RWPE2 (cell line): ENCODE results near the gene UBA6.

Experiments used
- ATAC-seq: fragments of 200-7000 bp; cut with Tn5 transposase; 3 replicates; pipeline ENCODE4 v1.9.1; 2021; ENCODE audit warnings: low read depth
- DNase-seq: peaks from one replicate; pipeline ENCODE4 v3.0.0-alpha.2; 2020; ENCODE audit warnings: low spot score
- H3K27ac ChIP-seq: fragments of 450-650 bp; 2 replicates; pipeline ENCODE4 v1.5.1; 2017; ENCODE audit warnings: mild to moderate bottlenecking; ENCODE audit not compliant: poor library complexity, severe bottlenecking
- H3K27me3 ChIP-seq: fragments of 250-450 bp; sonication (Bioruptor Pico); 2 replicates; pipeline ENCODE4 v1.5.1; 2021; ENCODE audit warnings: mild to moderate bottlenecking, moderate library complexity; ENCODE audit not compliant: insufficient read depth, poor library complexity, severe bottlenecking
- H3K36me3 ChIP-seq: fragments of 250-450 bp; sonication (Bioruptor Pico); 2 replicates; pipeline ENCODE4 v1.5.1; 2020; ENCODE audit warnings: low read depth, mild to moderate bottlenecking, moderate library complexity
- H3K4me1 ChIP-seq: fragments of 250-450 bp; sonication (Bioruptor Pico); 2 replicates; pipeline ENCODE4 v1.5.1; 2021; ENCODE audit warnings: mild to moderate bottlenecking, moderate library complexity; ENCODE audit not compliant: insufficient read depth, poor library complexity, severe bottlenecking
- H3K4me3 ChIP-seq: fragments of 250-450 bp; sonication (Bioruptor Pico); 2 replicates; pipeline ENCODE4 v1.5.1; 2021; ENCODE audit warnings: mild to moderate bottlenecking, moderate library complexity; ENCODE audit not compliant: severe bottlenecking
- H3K9me3 ChIP-seq: fragments of 250-450 bp; sonication (Bioruptor Pico); 2 replicates; pipeline ENCODE4 v1.5.1; 2021; ENCODE audit warnings: mild to moderate bottlenecking, moderate library complexity; ENCODE audit not compliant: severe bottlenecking
- TF ChIP-seq, protein P1 (sequence below): fragments of 450-650 bp; IDR thresholded peaks from one replicate; pipeline ENCODE4 v1.5.1; 2017; ENCODE audit warnings: mild to moderate bottlenecking, moderate library complexity; ENCODE audit not compliant: poor library complexity, severe bottlenecking

UBA6 gene

DNA sequence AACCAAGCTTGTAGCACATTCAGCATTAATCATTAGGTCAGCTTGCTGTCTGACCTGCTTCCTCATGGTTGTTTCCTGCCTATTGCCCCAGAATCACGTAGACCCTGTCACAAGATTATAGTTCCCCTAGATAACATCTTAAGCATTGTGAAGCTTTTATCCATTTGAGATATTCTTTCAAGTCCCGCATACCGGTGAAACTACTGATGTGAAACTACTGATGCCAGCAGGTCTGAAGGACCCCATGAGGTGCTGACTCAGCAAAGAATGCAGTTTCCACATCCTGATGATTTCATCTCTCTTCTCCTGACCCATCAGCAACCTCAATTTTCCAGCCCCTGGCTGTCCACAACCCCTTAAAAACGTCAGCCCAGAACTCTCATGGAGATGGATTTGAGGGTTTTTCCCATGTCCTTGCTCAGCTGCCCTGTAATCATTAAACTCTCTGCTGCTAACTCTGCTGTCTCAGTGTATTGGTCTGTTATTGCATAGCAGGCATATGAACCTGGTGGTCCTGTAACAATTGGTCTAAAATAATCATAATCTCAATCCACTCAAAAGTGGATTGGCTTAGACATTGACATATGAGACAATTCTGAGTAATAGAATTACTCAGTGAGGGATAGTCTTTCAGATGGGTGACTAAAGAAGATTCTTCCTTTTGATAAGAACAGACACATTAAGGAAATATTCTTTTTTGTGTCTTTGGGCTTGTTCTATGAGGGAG is 26.3 kb upstream of the UBA6 start:
- Histone ChIP-seq H3K27ac (peak overlapping the region; percentile 83), H3K9me3 (peaks cover 5% of the 10 kb centered on the region), H3K27me3 (no peaks in the 10 kb centered on the region), H3K36me3 (no peaks in the 10 kb centered on the region; the same call in 1 of the 2 replicates), H3K4me3 (no peak overlapping the region), H3K4me1 (peaks cover 30% of the 10 kb centered on the region)
- ATAC-seq (peak; percentile 61), DNase-seq (no peak)
- TF ChIP-seq, protein P1, sequence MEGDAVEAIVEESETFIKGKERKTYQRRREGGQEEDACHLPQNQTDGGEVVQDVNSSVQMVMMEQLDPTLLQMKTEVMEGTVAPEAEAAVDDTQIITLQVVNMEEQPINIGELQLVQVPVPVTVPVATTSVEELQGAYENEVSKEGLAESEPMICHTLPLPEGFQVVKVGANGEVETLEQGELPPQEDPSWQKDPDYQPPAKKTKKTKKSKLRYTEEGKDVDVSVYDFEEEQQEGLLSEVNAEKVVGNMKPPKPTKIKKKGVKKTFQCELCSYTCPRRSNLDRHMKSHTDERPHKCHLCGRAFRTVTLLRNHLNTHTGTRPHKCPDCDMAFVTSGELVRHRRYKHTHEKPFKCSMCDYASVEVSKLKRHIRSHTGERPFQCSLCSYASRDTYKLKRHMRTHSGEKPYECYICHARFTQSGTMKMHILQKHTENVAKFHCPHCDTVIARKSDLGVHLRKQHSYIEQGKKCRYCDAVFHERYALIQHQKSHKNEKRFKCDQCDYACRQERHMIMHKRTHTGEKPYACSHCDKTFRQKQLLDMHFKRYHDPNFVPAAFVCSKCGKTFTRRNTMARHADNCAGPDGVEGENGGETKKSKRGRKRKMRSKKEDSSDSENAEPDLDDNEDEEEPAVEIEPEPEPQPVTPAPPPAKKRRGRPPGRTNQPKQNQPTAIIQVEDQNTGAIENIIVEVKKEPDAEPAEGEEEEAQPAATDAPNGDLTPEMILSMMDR = no peak

DNA sequence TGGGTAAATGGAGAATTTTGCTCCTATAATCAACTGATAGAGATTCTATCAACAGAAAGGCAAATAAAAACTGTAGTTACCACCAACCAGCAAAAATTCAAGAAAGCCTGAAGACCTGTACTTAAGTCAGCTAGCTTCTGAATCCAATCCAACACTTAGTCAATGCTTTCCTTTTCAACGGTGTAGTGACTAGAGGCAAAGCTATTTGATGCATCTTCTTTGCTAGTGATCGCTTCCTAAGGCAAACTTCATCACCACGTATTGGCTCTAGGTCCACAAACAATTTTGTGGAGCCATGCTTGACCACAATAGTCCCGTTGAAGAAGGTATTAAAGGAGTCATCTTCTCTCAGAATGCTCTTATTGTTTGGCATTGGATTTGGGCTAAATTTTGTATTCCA is 25.0 kb upstream of the UBA6 start:
- H3K4me3 ChIP-seq = no peak overlapping the region
- H3K27ac ChIP-seq = peak overlapping the region; percentile 83
- no peaks in the 10 kb centered on the region for H3K27me3 ChIP-seq
- H3K9me3 ChIP-seq = peaks cover 5% of the 10 kb centered on the region
- 0 out of 3 replicates have a peak, but pooled peaks have one; percentile 16 for ATAC-seq
- H3K36me3 ChIP-seq = no peaks in the 10 kb centered on the region; the same call in 1 of the 2 replicates
- peaks cover 42% of the 10 kb centered on the region for H3K4me1 ChIP-seq
- TF ChIP-seq, protein P1 = no peak
- DNase-seq = no peak

DNA sequence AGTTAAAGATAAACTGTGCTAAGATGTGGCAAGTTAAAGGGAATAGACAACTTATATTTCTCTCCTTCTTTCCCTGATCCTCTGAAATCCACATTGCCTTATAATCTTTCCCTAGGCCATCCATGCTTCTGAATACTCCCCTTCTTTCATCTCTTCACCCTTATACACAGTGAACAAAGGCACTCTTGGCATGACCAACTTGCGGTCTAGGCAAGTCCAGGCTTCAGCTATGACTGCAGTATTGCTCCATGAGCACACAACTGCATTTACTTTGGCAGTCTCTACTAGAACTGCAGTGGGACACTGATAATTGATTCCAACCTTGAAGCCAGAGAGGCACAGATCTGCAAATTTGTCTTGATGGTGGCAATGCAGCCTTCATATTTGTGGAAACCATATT is 24.2 kb upstream of the UBA6 start:
- H3K4me3 ChIP-seq = no peak overlapping the region
- peaks cover 42% of the 10 kb centered on the region for H3K4me1 ChIP-seq
- no peaks in the 10 kb centered on the region for H3K27me3 ChIP-seq
- peak overlapping the region; percentile 83 for H3K27ac ChIP-seq
- H3K36me3 ChIP-seq = no peaks in the 10 kb centered on the region; the same call in 1 of the 2 replicates
- TF ChIP-seq, protein P1 = no peak
- peaks cover 5% of the 10 kb centered on the region for H3K9me3 ChIP-seq
- ATAC-seq (peak; percentile 80), DNase-seq (no peak)

DNA sequence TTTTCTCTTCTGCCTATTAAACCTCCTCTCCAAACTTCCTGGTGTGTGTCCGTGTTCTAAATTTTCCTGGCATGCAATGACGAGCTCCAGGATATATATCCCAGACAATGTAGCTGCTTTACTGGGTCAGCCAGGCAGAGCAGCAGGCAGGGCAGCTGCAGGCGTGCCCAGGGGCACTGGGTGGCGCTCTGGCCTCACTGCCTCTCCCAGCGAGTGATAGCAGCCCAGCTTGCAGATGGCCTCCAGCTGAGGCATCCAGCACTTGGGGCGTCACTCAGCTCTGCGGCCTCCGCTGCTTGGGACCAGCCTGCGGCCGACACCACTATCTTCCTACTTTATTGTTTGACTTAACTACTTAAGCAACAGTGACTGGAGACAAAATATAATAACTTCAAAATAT is 23.0 kb upstream of the UBA6 start:
- no peak for DNase-seq
- peak overlapping the region; percentile 83 for H3K27ac ChIP-seq
- ATAC-seq = no peak

More for the DNA sequence above, 23.0 kb upstream of the UBA6 start:
- no peaks in the 10 kb centered on the region for H3K27me3 ChIP-seq
- no peak overlapping the region for H3K4me3 ChIP-seq
- peaks cover 42% of the 10 kb centered on the region for H3K4me1 ChIP-seq
- TF ChIP-seq, protein P1 = no peak
- peaks cover 5% of the 10 kb centered on the region for H3K9me3 ChIP-seq
- no peaks in the 10 kb centered on the region; the same call in 1 of the 2 replicates for H3K36me3 ChIP-seq
